ENCODE measurements around the gene BRCA1.
"Not testable (repeated sequence)": the region's sequence is repeated elsewhere in the genome, so short reads cannot be mapped to it uniquely, and the experiment has no call there.

The BRCA1 gene

DNA sequence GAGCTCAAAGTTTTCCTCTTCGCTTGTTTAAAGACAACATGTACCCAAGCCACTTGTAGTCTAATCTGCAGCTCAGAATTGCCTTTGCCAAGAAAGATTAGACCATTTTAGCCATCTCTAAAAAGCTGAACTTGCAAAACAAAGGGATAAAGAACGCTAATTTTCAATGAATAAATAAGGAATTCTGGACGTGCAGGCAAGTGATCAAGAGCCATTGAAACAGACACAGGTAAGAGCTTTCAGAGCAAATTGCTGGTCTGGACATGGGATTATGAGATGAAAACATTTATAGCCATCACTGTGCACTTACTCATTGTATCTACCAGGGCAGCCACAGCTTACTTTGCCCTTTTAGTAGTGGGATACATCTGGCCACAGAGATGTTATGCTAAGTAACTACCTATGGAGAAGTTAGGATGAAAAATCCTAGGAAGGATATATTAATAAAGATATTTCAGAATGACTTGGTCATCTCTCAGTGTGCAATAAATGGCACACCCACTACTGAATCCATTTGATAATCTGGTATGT, 55.7 kb downstream of the BRCA1 start:
- no peak for ATAC-seq
- DNase-seq, result no peak

DNA sequence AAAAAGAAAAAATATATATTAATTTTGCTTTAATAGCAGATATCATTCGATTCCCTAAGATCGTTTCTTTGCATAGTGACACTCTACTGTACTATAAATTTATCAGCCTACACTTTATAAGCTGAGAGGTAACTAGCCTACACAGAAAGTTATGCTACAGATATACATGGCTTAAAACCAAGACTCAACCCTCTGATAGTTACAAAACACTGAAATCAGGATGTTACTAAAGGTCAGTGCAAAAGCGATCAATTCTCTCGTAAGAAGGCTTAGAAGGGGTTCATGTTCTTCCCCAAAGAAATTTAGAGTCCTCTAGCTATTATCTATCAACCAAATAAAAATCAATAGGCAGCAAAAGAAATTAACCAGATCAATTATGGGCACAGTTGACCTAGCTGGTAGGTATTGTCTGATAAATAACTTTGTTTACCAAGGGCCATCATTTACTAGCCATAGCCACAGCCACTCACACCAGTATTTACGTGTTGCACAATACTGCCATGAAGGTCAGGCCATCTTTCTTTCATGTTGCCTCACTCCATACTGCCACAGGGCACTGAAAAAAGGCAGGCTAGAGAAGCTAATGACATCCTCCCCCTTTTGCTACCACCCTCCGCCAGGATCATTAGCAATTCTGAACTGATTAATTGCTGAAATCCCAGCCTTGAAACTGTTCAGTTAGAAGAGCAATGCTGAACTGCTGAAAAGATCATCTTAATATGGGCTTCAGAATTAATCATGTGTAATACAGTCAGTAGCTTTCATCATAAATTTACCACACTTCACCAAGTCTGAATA, 56.4 kb downstream of the BRCA1 start:
- DNase-seq (no peak), ATAC-seq (no peak)

DNA sequence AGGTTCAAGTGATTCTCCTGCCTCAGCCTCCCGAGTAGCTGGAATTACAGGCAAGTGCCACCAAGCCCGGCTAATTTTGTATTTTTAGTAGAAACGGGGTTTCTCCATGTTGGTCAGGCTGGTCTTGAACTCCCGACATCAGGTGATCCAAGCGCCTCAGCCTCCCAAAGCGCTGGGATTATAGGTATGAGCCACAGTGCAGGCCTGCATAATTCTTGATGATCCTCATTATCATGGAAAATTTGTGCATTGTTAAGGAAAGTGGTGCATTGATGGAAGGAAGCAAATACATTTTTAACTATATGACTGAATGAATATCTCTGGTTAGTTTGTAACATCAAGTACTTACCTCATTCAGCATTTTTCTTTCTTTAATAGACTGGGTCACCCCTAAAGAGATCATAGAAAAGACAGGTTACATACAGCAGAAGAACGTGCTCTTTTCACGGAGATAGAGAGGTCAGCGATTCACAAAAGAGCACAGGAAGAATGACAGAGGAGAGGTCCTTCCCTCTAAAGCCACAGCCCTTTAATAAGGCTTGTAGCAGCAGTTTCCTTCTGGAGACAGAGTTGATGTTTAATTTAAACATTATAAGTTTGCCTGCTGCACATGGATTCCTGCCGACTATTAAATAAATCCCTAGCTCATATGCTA, 62.1 kb downstream of the BRCA1 start:
- no peak for ATAC-seq
- DNase-seq, result no peak

DNA sequence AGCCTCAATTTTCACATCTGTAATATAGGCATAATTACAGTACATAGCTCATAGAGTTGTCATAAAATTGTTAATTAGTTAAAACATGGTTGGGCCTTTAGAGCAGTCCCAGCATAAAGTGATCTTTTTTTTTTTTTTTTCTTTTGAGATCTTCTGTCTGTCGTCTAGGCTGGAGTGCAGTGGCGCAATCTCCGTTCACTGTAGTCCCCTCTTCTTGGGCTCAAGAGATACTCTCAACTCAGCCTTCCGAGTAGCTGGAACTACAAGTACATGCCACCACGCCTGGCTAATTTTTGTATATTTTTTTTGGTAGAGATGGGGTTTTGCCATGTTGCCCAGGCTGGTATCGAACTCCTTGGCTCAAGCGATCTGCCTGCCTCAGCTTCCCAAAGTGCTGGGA, 69.1 kb downstream of the BRCA1 start:
- ATAC-seq (no peak), DNase-seq (no peak)

DNA sequence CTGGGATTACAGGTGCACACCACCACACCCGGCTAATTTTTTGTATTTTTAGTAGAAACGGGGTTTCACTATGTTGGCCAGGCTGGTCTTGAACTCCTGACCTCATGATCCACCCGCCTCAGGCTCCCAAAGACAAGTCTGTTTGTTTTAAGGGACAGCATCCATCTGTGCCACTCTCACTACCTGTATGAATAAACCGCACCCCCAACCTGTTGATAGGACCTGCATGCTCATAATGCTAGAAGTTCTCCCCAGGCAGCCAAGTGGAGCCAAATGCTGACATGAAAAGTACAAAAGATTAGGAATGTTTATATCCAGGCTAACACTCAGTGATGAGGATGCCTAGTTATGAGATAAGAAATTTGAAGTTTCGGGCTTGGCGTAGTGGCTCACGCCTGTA, 72.2 kb downstream of the BRCA1 start:
- not testable (repeated sequence) for ATAC-seq, DNase-seq

DNA sequence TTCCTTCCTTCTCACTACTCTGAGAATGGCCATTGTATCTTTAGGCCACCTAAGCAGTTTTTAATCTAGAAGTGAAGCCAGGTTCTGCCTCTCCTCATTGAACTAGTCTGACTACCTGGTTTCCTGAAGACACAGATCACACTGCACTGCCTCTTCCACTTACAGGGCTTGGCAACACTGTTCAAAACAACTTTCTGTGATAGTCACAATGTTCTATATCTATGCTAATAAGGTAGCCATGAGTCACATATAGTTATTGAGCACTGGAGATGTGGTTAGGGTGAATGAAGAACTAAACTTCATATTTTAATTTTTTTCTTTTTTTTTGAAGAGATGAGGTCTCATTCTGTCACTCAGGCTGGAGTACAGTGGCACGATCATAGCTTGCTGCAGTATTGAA, 73.2 kb downstream of the BRCA1 start:
- DNase-seq, result no peak
- no peak for ATAC-seq

DNA sequence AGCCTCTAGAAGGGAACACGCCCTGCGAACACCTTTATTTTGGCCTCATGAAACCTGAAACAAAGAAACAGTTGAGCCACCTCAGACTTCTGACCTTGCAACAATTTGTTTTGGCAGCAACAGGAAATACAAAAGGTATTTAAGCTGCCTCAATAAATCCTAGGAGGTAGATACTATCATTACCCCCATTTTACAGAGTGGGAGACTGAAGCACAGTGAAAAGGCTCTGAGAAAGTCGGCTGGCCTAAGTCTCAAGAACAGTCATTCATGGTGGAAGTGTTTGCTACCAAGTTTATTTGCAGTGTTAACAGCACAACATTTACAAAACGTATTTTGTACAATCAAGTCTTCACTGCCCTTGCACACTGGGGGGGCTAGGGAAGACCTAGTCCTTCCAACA, 81.1 kb downstream of the BRCA1 start:
- no peak for ATAC-seq
- DNase-seq, result no peak

DNA sequence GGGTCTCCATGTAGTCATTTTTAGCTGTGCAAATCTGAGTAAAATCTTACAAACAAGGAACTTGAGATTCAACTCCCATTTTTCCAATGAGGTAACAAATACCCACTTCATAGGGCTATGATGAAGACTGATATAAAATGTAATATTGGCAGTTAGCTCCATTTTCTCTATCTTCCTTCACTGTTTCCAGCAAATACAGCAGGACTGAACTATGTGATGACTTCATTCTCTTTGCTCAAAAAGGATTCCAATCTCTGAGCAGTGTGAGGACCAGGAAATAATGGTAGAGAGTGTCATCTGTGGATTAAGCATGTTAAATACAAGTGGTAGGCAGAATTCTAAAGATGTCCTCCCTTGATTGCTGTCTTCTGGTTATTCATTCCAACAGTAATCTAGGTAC, 81.9 kb downstream of the BRCA1 start:
- no peak for DNase-seq
- no peak for ATAC-seq

DNA sequence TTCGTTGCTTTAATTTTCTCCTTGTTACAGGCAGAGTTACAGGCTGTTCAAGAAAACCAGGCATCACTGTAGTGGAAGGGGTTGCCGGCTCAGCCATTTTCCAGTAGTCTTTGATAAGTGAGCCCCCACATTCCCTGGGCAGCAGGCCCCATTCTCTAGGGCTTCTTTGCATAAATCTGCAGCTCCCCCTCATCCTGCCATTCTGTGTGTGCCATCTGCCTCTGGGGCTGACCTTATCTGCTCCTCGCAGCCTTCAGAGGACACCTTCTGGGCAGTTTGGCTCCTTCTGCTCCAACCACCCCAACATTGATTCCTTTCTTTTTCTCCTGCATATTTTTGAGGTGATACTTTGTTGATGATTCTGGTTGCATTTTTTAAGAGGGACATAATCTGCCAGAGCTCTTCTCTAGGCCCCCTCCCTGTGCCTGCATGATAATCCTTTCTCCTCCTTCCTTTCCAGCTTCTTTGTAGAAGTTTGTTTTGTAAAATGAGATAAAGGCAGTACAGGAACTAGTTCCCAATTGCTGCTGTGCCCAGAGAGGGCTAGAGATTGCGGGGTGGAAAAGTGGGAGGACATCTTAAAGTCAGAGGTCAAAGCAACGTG, 83.0 kb downstream of the BRCA1 start:
- no peak for ATAC-seq
- DNase-seq, result no peak

DNA sequence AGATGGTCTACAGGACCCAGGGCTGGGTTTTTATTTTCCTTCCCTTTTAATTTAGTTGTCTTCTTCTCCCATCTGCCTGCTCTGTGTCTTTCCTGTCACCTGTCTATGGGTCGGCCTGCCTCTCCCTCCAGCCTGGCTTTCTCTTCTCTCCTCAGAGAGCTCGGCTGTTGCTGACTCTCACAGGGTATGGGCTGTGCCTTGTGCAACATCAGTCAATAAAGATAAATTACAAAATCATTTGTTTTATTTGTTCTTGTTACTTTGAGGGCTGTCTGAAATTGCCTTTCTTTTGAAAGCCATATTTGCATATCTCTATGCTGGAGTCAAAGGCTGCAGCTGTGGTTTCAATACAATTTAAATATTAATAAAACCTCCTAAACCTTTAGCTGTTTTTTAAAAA, 84.5 kb downstream of the BRCA1 start:
- ATAC-seq, result no peak
- DNase-seq, result no peak

DNA sequence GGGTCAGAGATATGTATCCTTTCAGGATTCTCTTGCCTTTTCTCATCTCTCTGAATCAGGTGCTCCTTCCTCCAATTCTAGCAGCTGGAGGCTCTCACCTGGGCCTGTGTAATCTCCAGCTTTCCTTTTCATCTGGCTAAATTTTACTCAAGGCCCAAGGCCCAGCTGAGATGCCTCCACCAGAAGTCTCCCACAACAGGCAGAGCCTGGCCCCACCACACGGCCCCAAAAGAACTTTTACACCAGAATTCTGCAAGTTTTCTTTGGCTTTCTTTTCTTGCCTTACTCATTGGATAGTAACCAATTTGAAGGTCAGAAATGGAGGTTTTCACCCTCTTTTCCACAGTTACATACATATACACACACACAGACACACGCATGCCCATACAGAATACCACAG, 85.5 kb downstream of the BRCA1 start:
- ATAC-seq, result no peak

DNA sequence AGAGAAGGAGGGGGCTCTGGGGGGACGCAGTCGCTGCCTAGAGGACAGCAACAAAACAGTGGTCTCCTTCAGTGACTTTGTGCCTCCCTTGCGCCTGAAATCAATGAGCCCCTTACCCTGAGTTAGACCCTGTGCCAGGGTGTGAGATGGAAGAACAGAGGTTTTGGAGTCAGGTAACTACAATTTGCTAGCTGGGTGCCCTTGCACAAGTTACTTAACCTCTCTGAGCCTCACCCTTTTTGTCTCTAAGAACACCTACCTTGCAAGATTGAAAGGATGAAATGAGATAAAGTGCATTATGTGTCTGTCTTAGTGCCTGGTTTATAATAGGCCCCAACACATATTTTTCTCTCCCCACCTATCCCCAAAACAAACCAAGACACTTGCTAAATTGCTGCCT, 90.3 kb downstream of the BRCA1 start:
- ATAC-seq (no peak), DNase-seq (no peak)

More for the DNA sequence above, 85.5 kb downstream of the BRCA1 start:
- no peak for DNase-seq

DNA sequence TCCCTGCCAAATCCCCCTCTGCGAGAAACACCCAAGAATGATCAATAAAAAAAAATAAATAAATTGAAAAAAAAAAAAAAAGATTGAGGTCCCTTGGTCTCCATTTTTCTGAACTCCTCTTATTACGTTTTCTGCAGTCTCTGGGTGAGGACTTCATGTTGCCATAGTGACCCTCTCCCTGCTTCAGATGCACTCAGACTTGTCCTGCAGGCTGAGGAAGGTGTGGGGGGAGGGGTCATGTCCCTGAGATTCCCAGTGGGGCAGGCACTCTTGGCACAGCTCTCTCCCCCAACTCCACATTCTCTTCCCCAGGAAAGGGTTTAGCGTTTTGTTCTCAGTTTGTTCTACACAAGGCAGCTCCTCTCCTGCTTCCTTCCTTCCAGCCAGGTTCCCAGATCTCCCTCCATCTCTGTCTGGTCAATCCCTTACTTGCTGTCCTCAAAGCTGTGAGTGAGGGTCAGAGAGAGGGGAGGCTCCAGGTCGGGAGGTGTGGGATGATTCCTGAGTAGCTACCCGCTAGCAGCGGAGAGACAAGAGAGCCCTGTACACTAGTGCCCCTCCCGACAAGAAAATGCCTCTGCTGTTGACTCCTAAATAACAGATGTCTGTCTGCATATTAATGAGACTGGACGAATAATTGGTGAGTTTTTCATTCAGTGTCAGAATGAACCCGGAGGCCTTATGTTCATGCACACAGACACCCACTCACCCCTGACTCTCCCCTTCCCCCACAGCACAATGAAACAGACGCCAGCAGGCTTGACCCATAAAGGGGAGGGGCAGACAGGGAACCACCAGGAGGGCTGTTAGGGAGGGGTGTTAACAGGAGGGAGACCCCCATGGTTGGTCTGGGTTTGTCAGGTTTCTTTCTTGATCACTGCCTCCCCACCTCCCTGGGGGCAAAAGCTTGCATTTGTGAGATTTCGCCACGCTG, 90.9 kb downstream of the BRCA1 start:
- ATAC-seq, result no peak

DNA sequence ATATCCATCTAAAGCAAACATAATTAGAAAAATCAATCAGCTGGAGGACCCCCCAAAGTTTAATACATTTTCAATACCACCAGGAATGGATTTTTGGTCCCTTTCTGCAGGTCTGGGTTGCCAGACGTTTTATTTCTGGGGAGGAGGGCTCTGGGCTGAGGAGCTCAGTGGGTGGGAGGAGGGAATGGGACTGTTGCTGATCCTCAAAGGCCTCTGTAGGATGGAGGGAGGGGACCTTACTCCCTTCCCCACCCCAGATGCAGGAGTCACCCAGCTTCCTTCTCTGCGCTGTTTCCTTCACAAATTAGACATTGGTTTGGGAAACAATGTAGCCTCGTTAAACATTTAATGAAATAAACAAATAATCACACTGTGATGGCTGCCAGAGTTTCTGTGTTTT, 93.5 kb downstream of the BRCA1 start:
- DNase-seq (no peak), ATAC-seq (no peak)

More for the DNA sequence above, 90.9 kb downstream of the BRCA1 start:
- no peak for DNase-seq

DNA sequence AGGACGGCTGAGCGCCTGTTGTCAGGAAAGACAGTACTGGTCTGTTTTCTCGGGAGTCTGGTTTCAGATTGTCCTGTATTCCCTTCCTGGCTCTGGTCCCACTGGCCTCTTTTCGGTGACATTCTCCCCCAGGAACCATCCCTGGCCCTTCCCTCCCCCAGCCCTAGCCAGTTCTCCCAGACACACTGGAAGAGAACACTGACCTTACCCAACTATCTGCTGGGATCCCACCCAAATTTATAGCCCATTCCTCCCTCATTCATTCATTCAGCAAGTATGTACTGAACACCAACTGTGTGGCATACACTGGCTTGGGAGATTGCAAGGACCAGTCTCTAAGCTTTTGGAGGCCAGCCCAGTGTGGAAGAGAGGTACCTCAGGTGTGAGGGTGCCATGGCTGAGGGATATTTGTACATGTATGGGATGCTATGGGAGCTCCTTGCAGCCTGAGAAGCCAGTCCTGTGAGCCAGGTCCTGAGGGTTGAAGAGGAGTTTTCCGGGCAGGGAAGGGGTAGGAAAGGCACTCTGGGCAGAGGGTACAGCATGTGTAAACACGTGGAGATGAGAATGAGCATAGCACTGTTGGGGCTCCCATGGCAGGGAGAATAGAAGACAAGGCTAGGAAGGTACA, 94.9 kb downstream of the BRCA1 start:
- ATAC-seq, result no peak
- DNase-seq, result no peak

DNA sequence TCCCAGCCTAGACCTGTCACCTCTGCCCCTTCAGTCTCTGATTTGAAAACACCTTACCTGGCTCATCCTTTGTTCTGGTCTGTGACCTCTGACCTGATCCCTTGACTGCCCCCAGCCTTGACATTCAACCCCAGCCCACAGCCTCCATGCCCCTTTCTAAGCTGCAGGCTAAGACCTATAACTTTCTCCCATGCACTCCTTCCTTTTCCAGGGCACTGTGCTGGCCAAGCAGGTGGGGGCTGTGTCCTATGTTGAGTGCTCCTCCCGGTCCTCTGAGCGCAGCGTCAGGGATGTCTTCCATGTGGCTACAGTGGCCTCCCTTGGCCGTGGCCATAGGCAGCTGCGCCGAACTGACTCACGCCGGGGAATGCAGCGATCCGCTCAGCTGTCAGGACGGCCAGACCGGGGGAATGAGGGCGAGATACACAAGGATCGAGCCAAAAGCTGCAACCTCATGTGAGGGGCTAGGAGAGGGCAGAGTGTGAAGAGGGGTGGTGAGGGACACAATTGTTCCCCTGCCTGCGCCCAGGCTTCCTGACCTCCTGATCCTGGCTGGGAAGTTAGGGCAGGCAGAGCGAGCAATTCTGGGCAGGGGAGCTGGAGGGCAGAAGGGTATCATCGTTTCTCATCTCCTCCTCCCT, 96.8 kb downstream of the BRCA1 start:
- ATAC-seq (no peak), DNase-seq (no peak)

DNA sequence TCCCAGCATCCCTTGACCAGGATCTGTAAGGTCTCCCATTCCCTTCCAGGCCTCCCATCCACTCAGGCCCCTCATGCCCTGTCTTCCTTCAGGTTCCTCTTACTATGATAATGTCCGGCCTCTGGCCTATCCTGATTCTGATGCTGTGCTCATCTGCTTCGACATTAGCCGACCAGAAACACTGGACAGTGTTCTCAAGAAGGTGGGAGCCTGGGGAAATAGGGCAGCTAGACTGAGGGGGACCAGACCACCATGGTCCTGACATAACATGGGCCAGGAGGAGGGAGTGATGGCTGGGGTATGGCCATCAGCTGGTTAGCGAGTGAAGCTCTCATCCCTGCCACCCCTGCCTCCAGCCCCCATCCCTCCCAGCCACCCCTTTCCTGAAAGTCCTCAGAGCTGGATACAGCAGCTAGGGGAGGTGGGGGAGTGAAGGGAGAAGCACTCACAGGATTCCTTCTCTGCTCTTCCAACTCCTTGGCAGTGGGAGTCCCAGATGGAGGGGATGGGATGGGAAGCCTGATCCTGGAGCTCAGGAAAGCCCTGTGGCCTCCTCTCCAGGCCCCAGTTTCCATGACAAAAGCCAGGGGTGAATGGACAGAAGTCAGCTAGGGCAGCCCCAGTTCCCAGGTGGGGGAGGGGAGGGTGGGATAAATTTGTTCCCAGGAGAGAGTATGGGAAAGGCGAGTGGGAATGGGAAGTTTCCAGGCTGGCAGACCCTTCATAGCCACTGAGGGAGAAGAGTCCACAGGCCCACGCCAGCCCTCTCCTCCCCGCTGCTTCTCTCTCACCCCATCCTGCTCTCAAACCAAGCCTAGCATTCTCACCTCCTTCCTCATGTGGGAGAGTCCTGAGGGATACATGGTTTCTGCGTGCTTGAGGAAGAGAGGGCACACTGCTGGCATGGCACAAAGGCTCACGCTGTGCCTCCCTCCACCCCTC, 97.8 kb downstream of the BRCA1 start:
- DNase-seq (no peak), ATAC-seq (no peak)

DNA sequence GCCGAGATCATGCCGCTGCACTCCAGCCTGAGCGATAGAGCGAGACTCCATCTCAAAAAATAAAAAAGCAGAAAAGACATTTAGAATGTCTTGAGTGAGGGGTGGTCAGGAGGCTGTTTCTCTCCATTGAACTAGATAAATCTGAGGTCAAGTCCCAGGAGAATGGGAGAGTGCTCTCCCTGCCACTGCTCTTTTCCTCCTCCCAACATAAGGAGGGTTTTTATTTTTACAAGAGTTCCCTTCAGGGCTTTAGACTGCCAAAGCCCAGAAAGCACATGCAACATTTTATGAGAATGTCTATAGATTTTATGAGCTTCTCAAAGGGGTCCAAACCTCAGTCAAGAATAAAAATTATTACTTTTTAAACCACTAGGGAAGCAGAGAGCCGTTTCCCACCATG, 98.6 kb downstream of the BRCA1 start:
- DNase-seq, result no peak
- ATAC-seq, result no peak

DNA sequence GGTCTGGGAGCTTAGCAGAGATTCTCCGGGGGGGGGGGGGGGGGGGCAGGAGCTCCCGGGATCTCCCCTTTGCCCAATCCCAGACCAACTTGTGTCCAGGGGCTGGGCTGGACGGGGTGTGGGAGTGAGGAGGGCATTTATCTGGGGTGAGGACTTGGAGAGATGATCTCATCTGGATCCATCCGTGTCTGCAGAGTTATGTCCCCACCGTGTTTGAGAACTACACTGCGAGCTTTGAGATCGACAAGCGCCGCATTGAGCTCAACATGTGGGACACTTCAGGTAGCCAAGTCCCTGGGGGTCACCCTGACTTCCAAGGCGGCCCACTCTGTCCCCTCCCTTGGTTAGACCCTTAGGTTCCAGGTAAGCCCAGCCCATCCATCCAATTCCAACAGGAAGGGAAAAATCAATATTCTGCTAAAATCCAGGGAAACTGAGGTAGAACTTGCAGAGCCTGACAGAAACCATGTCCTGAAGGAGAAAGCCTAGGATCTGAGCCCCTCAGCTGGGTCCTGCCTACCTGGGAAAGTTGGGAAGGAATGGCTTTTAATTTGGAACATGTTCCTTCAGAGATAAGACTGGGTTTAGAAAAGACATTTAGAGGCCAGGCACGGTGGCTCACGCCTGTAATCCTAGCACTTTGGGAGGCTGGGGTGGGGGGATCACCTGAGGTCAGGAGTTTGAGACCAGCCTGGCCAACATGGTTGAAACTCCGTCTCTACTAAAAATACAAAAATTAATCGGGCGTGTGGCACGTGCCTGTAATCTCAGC, 99.2 kb downstream of the BRCA1 start:
- no peak for ATAC-seq
- DNase-seq, result no peak
